CD14-positive monocyte (primary cell): Measurements from ENCODE around the gene STPG3. TPM values are rescaled to one million over a fixed set of nuclear protein-coding genes. Genes with fewer than 3 reads are reported as not detected.

Source experiments
- DNase-seq, 3 donors: peaks; one replicate each; pipeline ENCODE4 v3.0.0-alpha.2; 2011 to 2022
- H2AFZ ChIP-seq: 2 replicates; pipeline ENCODE4 v1.6.0; 2012; ENCODE audit warnings: mild to moderate bottlenecking, low read depth, low read length, inconsistent platforms; ENCODE audit not compliant: insufficient read depth, poor library complexity, severe bottlenecking
- H3K27ac ChIP-seq, 2 donors: 1 replicate in 1 of 2; 2 replicates in 1 of 2; pipeline ENCODE4 v1.5.1; 2012 to 2013; ENCODE audit warnings: low read length in 2 of 2, control low read depth in 1 of 2, inconsistent platforms in 1 of 2, low read depth in 1 of 2, mild to moderate bottlenecking in 1 of 2
- H3K27me3 ChIP-seq, 2 donors: one replicate each; pipeline versions ENCODE4 v1.6.0 to v1.6.1; 2011 to 2013; ENCODE audit warnings: low read length in 2 of 2; ENCODE audit not compliant: control insufficient read depth in 2 of 2, insufficient read depth in 2 of 2
- H3K36me3 ChIP-seq, 2 donors: replicated peaks in 1 of 2; 1 replicate in 1 of 2; 2 replicates in 1 of 2; pipeline versions ENCODE4 v1.5.1 to v1.6.1; 2012 to 2013; ENCODE audit warnings: low read length in 2 of 2, control low read depth in 1 of 2, inconsistent platforms in 1 of 2, mild to moderate bottlenecking in 1 of 2; ENCODE audit not compliant: insufficient read depth in 2 of 2, control insufficient read depth in 1 of 2
- H3K4me1 ChIP-seq, 2 donors: 1 replicate in 1 of 2; 2 replicates in 1 of 2; pipeline versions ENCODE4 v1.5.1 to v1.6.1; 2012 to 2013; ENCODE audit warnings: low read length in 2 of 2, control low read depth in 1 of 2, inconsistent platforms in 1 of 2, mild to moderate bottlenecking in 1 of 2, moderate library complexity in 1 of 2; ENCODE audit not compliant: insufficient read depth in 2 of 2, control insufficient read depth in 1 of 2
- H3K4me2 ChIP-seq: replicated peaks from 2 replicates; pipeline ENCODE3; 2012; ENCODE audit warnings: low read length, moderate library complexity, mild to moderate bottlenecking; ENCODE audit not compliant: poor library complexity, severe bottlenecking; ENCODE audit errors: extremely low read depth
- H3K4me3 ChIP-seq, 3 experiments: fragments of 200-600 bp in 1 of 3; sonication (generic) in 1 of 3; replicated peaks in 1 of 3; 1 replicate in 2 of 3; 2 replicates in 1 of 3; pipeline ENCODE4 v1.5.1; 2011 to 2013; ENCODE audit warnings: low read length in 3 of 3, mild to moderate bottlenecking in 3 of 3, control low read depth in 2 of 3, low read depth in 2 of 3, inconsistent platforms in 1 of 3, moderate library complexity in 1 of 3
- H3K79me2 ChIP-seq: 2 replicates; pipeline ENCODE4 v1.6.0; 2012; ENCODE audit warnings: mild to moderate bottlenecking, control low read depth, inconsistent platforms, low read length, moderate library complexity; ENCODE audit not compliant: insufficient read depth
- H3K9ac ChIP-seq: 2 replicates; pipeline ENCODE4 v1.6.0; 2017; ENCODE audit warnings: low read length, mild to moderate bottlenecking; ENCODE audit not compliant: insufficient read depth, poor library complexity, severe bottlenecking
- H3K9me3 ChIP-seq, 2 donors: replicated peaks in 1 of 2; 1 replicate in 1 of 2; 2 replicates in 1 of 2; pipeline versions ENCODE4 v1.5.1 to v1.6.1; 2012 to 2013; ENCODE audit warnings: low read length in 2 of 2, control low read depth in 1 of 2; ENCODE audit not compliant: control insufficient read depth in 1 of 2, insufficient read depth in 1 of 2
- H4K20me1 ChIP-seq: 2 replicates; pipeline ENCODE4 v1.6.0; 2012; ENCODE audit warnings: mild to moderate bottlenecking, low read length, control low read depth, moderate library complexity; ENCODE audit not compliant: insufficient read depth
- H3K27ac Mint-ChIP-seq, 7 donors: one replicate each; pipeline ENCODE4 v1.8.0; 2020; ENCODE audit warnings: mild to moderate bottlenecking in 7 of 7, mixed read lengths in 7 of 7, moderate library complexity in 6 of 7, inconsistent platforms in 2 of 7
- H3K27me3 Mint-ChIP-seq, 3 donors: one replicate each; pipeline ENCODE4 v1.8.0; 2021 to 2022; ENCODE audit warnings: low read depth in 3 of 3, mild to moderate bottlenecking in 3 of 3, mixed read lengths in 3 of 3, moderate library complexity in 3 of 3, inconsistent platforms in 1 of 3
- H3K36me3 Mint-ChIP-seq, 2 donors: one replicate each; pipeline ENCODE4 v1.8.0; 2020; ENCODE audit warnings: mixed read lengths in 2 of 2, inconsistent platforms in 1 of 2, mild to moderate bottlenecking in 1 of 2
- H3K4me1 Mint-ChIP-seq: one replicate; pipeline ENCODE4 v1.8.0; 2020; ENCODE audit warnings: mild to moderate bottlenecking, mixed read lengths
- H3K4me3 Mint-ChIP-seq, 2 donors: one replicate each; pipeline ENCODE4 v1.8.0; 2020; ENCODE audit warnings: mild to moderate bottlenecking in 2 of 2, mixed read lengths in 2 of 2, moderate library complexity in 1 of 2
- H3K9me3 Mint-ChIP-seq, 7 donors: one replicate each; pipeline ENCODE4 v1.8.0; 2020 to 2022; ENCODE audit warnings: mixed read lengths in 7 of 7, mild to moderate bottlenecking in 6 of 7, moderate library complexity in 6 of 7, inconsistent platforms in 2 of 7
- CTCF ChIP-seq: fragments of 200-600 bp; IDR thresholded peaks from one replicate; pipeline ENCODE4 v1.8.0; 2022; ENCODE audit warnings: antibody characterized with exemption, mild to moderate bottlenecking
- WGBS: methylation state at CpG from one replicate; pipeline ENCODE4 v1.1.5; 2013; ENCODE audit warnings: missing lambda C conversion rate; ENCODE audit not compliant: insufficient coverage; 5-methylcytosine and 5-hydroxymethylcytosine counted together
- intact Hi-C, 2 donors: fragments of 100-400 bp; cut with micrococcal nuclease; formaldehyde crosslinking; loops; one replicate each; pipeline versions ENCODE4 v1.15.0 to v1.15.1; 2023
- polyA plus RNA-seq, 3 donors: library from polyadenylated mRNA; depleted of rRNA in 1 of 3; unstranded in 2 of 3; stranded (reverse) in 1 of 3; fragments of 300-500 nt in 2 of 3; fragments of >200 nt in 1 of 3; fragmentation: Illumina TruSeq in 2 of 3; gene quantifications; 1 replicate in 2 of 3; 2 replicates in 1 of 3; pipeline ENCODE4 v1.2.3, GENCODE V29; 2012 to 2021

STPG3 gene
- polyA plus RNA-seq, 3 donors, result not detected

- peaks cover 16 to 19% of the 10 kb centered on the region in 2 donors for H3K36me3 ChIP-seq
- no peaks in the 10 kb centered on the region for H4K20me1 ChIP-seq
- intact Hi-C loops, result loop anchor here in 1 of 2 donors (5.0 kb wide), 1 partner anchor 93 kb away; no protein-coding TSS in a partner anchor
- H3K36me3 Mint-ChIP-seq, result peaks cover 10 to 16% of the 10 kb centered on the region in 2 donors
- H3K27ac Mint-ChIP-seq, result peak overlapping the region in 1 of 7 donors; percentile 42
- no peaks in the 10 kb centered on the region for H3K79me2 ChIP-seq
- no peak overlapping the region for H3K4me3 ChIP-seq
- peaks cover 3 to 22% (median 14%) of the 10 kb centered on the region in 3 donors for H3K27me3 Mint-ChIP-seq
- H3K27me3 ChIP-seq, result peaks cover 0 to 14% of the 10 kb centered on the region in 2 donors
- peaks cover 19% of the 10 kb centered on the region for H3K4me1 Mint-ChIP-seq
- no peaks in the 10 kb centered on the region for H3K9me3 ChIP-seq
- 95% methylated on average over 9 of the region's 10 CpGs for whole genome bisulfite sequencing
- no peak for DNase-seq
- H2AFZ ChIP-seq, result no peak overlapping the region
- no peak overlapping the region for H3K27ac ChIP-seq
- H3K4me3 Mint-ChIP-seq, result no peak overlapping the region
- no peak for TF ChIP-seq CTCF
- no peak overlapping the region for H3K4me2 ChIP-seq
- peaks cover 27 to 48% of the 10 kb centered on the region in 2 donors for H3K4me1 ChIP-seq
- H3K9me3 Mint-ChIP-seq, result no peaks in the 10 kb centered on the region
- H3K9ac ChIP-seq, result no peak overlapping the region
Observed at GRCh38 chr9:137219757-137220316, 31.2 kb upstream of the STPG3 start.

- peaks cover 33 to 54% of the 10 kb centered on the region in 2 donors for H3K4me1 ChIP-seq
- WGBS, result 94% methylated on average over 52 of the region's 52 CpGs
Observed at GRCh38 chr9:137220317-137221094, 30.6 kb upstream of the STPG3 start.

More at GRCh38 chr9:137220317-137221094, 30.6 kb upstream of the STPG3 start:
- Mint-ChIP-seq H3K27me3 (peaks cover 3 to 22% (median 13%) of the 10 kb centered on the region in 3 donors), H3K4me1 (peaks cover 23% of the 10 kb centered on the region), H3K27ac (no peak overlapping the region), H3K36me3 (peaks cover 7 to 11% of the 10 kb centered on the region in 2 donors), H3K9me3 (no peaks in the 10 kb centered on the region), H3K4me3 (peak overlapping the region in 1 of 2 donors; percentile 26)
- H3K27ac ChIP-seq, result no peak overlapping the region
- H3K4me2 ChIP-seq, result no peak overlapping the region
- intact Hi-C loops, result loop anchor here in 1 of 2 donors (5.0 kb wide), 1 partner anchor 93 kb away; no protein-coding TSS in a partner anchor
- no peaks in the 10 kb centered on the region for H3K79me2 ChIP-seq
- H3K27me3 ChIP-seq, result peaks cover 0 to 14% of the 10 kb centered on the region in 2 donors
- DNase-seq, result no peak
- H3K9me3 ChIP-seq, result no peaks in the 10 kb centered on the region
- no peaks in the 10 kb centered on the region for H4K20me1 ChIP-seq
- H3K9ac ChIP-seq, result no peak overlapping the region
- TF ChIP-seq CTCF, result no peak
- no peak overlapping the region for H2AFZ ChIP-seq
- H3K36me3 ChIP-seq, result peaks cover 9 to 12% of the 10 kb centered on the region in 2 donors
- H3K4me3 ChIP-seq, result no peak overlapping the region
